Fibroblast of pulmonary artery (primary cell): ENCODE measurements around the gene IRAG1.

Experiments used
- DNase-seq: peaks from one replicate; pipeline ENCODE4 v3.0.0-alpha.2; 2010; ENCODE audit warnings: low read depth
- H3K4me3 ChIP-seq: replicated peaks from 2 replicates; pipeline ENCODE4 v1.5.1; 2011; ENCODE audit warnings: low read depth, mild to moderate bottlenecking, control low read depth, low read length, moderate library complexity
- CTCF ChIP-seq: IDR thresholded peaks from 2 replicates; pipeline ENCODE4 v1.5.1; 2011; ENCODE audit warnings: mild to moderate bottlenecking, control low read depth, low read length, inconsistent platforms; ENCODE audit errors: missing control alignments

The IRAG1 gene

GRCh38 chr11:10667521-10667885 is 26.1 kb downstream of the IRAG1 start:
- no peak for DNase-seq
- no peak for TF ChIP-seq CTCF

GRCh38 chr11:10666556-10667520 is 26.7 kb downstream of the IRAG1 start:
- TF ChIP-seq CTCF, result no peak
- no peak for DNase-seq
- no peak overlapping the region for H3K4me3 ChIP-seq

More at GRCh38 chr11:10667521-10667885, 26.1 kb downstream of the IRAG1 start:
- H3K4me3 ChIP-seq, result no peak overlapping the region

GRCh38 chr11:10664496-10664895 is 29.1 kb downstream of the IRAG1 start:
- TF ChIP-seq CTCF, result no peak
- no peak overlapping the region for H3K4me3 ChIP-seq

GRCh38 chr11:10663990-10664389 is 29.6 kb downstream of the IRAG1 start:
- DNase-seq, result no peak
- no peak for TF ChIP-seq CTCF
- H3K4me3 ChIP-seq, result no peak overlapping the region

More at GRCh38 chr11:10664496-10664895, 29.1 kb downstream of the IRAG1 start:
- no peak for DNase-seq

GRCh38 chr11:10663365-10663764 is 30.2 kb downstream of the IRAG1 start:
- TF ChIP-seq CTCF, result no peak
- DNase-seq, result no peak
- no peak overlapping the region for H3K4me3 ChIP-seq

- H3K4me3 ChIP-seq, result no peak overlapping the region
- TF ChIP-seq CTCF, result no peak
These were observed 33.2 kb downstream of the IRAG1 start for GRCh38 chr11:10660323-10660722.

More at GRCh38 chr11:10660323-10660722, 33.2 kb downstream of the IRAG1 start:
- no peak for DNase-seq
